Renal cortical epithelial cell (primary cell): ENCODE data around the gene MSH4. TPM values are rescaled to one million over a fixed set of nuclear protein-coding genes. Genes with fewer than 3 reads are reported as not detected.
"Not testable (repeated sequence)": the region's sequence is repeated elsewhere in the genome, so short reads cannot be mapped to it uniquely, and the experiment has no call there.

Experiments
- DNase-seq: peaks from one replicate; pipeline ENCODE4 v3.0.0-alpha.2; 2011; ENCODE audit warnings: low read depth
- total RNA-seq: library from RNA; depleted of rRNA; stranded (reverse); fragments of >200 nt; gene quantifications from 2 replicates; pipeline ENCODE4 v1.2.3, GENCODE V29; 2014

The MSH4 gene
- total RNA-seq, 1 donor from 2014 or later = 0.75 TPM

GRCh38 chr1:75932304-75932703 lies 135.6 kb downstream of the MSH4 start, which contains the start of gene ASB17:
ASB17 (minus strand) TSS chr1:75932404; CDS start chr1:75932291, 113 bp downstream.
- DNase-seq = no peak

DNA sequence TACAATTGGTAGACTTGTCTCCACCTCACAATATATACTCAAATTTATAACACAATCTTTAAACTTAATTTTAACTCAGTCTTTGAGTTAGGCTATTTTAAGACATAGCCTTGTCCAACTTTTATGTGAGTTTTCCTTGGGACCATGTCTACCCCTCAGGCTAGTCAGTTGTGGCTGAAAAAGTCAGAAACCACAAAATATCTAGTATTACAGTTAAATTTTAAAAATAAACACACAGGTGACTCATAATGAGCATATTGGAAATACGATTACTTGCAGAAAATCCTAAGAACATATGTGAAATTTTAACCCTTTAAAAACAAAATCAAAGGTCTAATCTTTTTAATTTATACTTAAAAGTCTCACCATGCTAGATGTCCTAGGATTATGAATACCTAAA lies 140.4 kb downstream of the MSH4 start:
- no peak for DNase-seq

GRCh38 chr1:75943037-75943436 lies 146.4 kb downstream of the MSH4 start:
- not testable (repeated sequence) for DNase-seq

DNA sequence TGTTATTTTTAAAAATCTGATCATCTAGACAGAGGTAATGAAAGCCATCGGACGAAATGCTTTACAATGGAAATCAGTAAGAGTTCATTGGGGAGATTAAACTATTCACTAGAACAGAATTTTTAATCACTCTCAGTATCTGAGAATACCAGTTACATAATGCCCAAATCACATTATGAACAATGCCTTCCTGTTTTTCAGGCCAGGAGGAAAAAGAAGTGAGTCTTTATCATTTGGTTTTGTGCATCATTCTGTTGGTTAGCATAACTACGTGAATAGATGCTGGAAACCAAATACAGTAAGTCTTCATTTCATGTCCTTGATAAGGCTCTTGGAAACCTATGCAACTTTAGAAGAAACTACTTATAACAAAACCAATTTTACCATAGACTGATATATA lies 153.5 kb downstream of the MSH4 start:
- DNase-seq = no peak

GRCh38 chr1:75952016-75952415 lies 155.3 kb downstream of the MSH4 start:
- no peak for DNase-seq

GRCh38 chr1:75953461-75953860 lies 156.8 kb downstream of the MSH4 start:
- peak; percentile 95 for DNase-seq

- peak; percentile 61 for DNase-seq
Observed at GRCh38 chr1:75954586-75954985, 157.9 kb downstream of the MSH4 start.

Other genes with a start within 250 kb of the MSH4 start
- 1.7 and 8.5 TPM in 2 replicates for gene SLC44A5, start 185.8 kb upstream of the MSH4 start, total RNA-seq
- gene ACADM, start 72.2 kb upstream of the MSH4 start, total RNA-seq = 29.5 and 70.1 TPM in 2 replicates
- 78.8 and 89.8 TPM in 2 replicates for gene RABGGTB, start 10.6 kb upstream of the MSH4 start, total RNA-seq
- gene ASB17, start 135.5 kb downstream of the MSH4 start, total RNA-seq = not detected in 2 replicates